Measurements from ENCODE around the gene ZNF362. TPM values are rescaled to one million over a fixed set of nuclear protein-coding genes. Genes with fewer than 3 reads are reported as not detected.

The ZNF362 gene
- total and polyA plus RNA-seq, 4 donors: 2.3 to 6.3 (median 5.4) TPM

DNA sequence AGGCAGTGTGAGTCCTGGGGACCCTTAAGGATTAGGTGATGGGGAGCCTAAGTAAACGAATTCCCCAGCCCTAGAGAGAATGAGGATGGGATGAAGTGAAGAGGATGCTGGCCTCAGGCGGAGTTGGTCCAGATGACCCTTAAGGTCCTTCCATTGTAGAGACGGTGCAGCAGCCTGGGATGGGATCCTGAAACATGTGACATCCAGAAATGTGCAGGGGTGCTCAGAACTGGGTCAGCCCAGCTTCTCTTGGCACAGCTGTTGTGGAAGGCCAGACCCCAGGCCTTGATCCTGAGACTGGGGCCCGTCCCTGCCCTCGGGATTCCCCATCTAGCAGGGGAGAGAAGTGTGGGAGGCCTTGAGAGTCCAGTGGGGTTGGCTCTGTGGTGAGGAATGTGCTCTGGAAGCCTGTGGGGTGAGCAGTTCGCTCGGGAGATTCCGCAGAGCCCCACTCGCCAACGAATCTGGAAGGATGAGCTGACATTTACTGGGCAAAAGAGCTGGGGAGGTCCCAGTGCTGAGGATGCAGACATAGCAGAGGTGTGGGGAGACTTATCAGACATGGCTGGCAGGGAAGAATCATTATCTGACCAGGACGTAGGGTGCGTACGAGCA is 36.5 kb downstream of the ZNF362 start:
- Histone ChIP-seq H3K4me1 (ENCODE audit: control insufficient read depth in 4 of 4, insufficient read depth in 4 of 4, low read length in 3 of 4) (peaks cover 5 to 20% (median 18%) of the 10 kb centered on the region in 4 donors), H3K36me3 (ENCODE audit: control insufficient read depth in 4 of 4, insufficient read depth in 3 of 4, low read depth in 1 of 4, low read length in 3 of 4) (peaks cover 0 to 9% (median 8%) of the 10 kb centered on the region in 4 donors), H3K9me3 (ENCODE audit: control insufficient read depth in 4 of 4, low read length in 3 of 4) (no peaks in the 10 kb centered on the region), H3K4me3 (ENCODE audit: low read depth in 1 of 3, low read length in 3 of 3) (no peak overlapping the region), H3K27me3 (ENCODE audit: control insufficient read depth in 4 of 4, insufficient read depth in 4 of 4, low read length in 3 of 4) (no peaks in the 10 kb centered on the region), H3K27ac (ENCODE audit: low read depth in 1 of 2, low read length in 2 of 2) (no peak overlapping the region), H3K9ac (ENCODE audit: low read depth in 1 of 2, low read length in 2 of 2) (no peak overlapping the region)
- DNase-seq (ENCODE audit: low spot score): no peak
- WGBS: 85% methylated on average over 13 of the region's 13 CpGs
- TF ChIP-seq TAF1 (conservative IDR thresholded peaks at IDR 0.05) (no peak), HNF4G (IDR thresholded peaks at IDR 0.05) (no peak)
- TF ChIP-seq, protein P1, sequence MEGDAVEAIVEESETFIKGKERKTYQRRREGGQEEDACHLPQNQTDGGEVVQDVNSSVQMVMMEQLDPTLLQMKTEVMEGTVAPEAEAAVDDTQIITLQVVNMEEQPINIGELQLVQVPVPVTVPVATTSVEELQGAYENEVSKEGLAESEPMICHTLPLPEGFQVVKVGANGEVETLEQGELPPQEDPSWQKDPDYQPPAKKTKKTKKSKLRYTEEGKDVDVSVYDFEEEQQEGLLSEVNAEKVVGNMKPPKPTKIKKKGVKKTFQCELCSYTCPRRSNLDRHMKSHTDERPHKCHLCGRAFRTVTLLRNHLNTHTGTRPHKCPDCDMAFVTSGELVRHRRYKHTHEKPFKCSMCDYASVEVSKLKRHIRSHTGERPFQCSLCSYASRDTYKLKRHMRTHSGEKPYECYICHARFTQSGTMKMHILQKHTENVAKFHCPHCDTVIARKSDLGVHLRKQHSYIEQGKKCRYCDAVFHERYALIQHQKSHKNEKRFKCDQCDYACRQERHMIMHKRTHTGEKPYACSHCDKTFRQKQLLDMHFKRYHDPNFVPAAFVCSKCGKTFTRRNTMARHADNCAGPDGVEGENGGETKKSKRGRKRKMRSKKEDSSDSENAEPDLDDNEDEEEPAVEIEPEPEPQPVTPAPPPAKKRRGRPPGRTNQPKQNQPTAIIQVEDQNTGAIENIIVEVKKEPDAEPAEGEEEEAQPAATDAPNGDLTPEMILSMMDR (IDR thresholded peaks at IDR 0.05; ENCODE audit: low read depth, low read length, missing input control): no peak

GRCh38 chr1:33294071-33295010 is 38.0 kb downstream of the ZNF362 start:
- no peak overlapping the region for H3K4me3 ChIP-seq (ENCODE audit: low read depth in 1 of 3, low read length in 3 of 3)
- no peaks in the 10 kb centered on the region for H3K9me3 ChIP-seq (ENCODE audit: control insufficient read depth in 4 of 4, low read length in 3 of 4)
- WGBS: 90% methylated on average over 13 of the region's 13 CpGs
- no peaks in the 10 kb centered on the region for H3K27me3 ChIP-seq (ENCODE audit: control insufficient read depth in 4 of 4, insufficient read depth in 4 of 4, low read length in 3 of 4)
- no peak overlapping the region for H3K27ac ChIP-seq (ENCODE audit: low read depth in 1 of 2, low read length in 2 of 2)
- H3K36me3 ChIP-seq (ENCODE audit: control insufficient read depth in 4 of 4, insufficient read depth in 3 of 4, low read depth in 1 of 4, low read length in 3 of 4): peaks cover 0 to 9% (median 7%) of the 10 kb centered on the region in 4 donors
- no peak for TF ChIP-seq FOXA2 (IDR thresholded peaks at IDR 0.05)
- TF ChIP-seq JUND (IDR thresholded peaks at IDR 0.05): no peak
- no peak for TF ChIP-seq ATF3 (IDR thresholded peaks at IDR 0.05)
- no peak for TF ChIP-seq MAX (IDR thresholded peaks at IDR 0.05)
- TF ChIP-seq NR2F2 (IDR thresholded peaks at IDR 0.05): no peak
- no peak for TF ChIP-seq SP1 (IDR thresholded peaks at IDR 0.05)
- TF ChIP-seq RXRA (IDR thresholded peaks at IDR 0.05): no peak
- no peak for TF ChIP-seq HNF4A (conservative IDR thresholded peaks at IDR 0.05)
- TF ChIP-seq FOXA1 (IDR thresholded peaks at IDR 0.05): no peak
- TF ChIP-seq, protein P2, sequence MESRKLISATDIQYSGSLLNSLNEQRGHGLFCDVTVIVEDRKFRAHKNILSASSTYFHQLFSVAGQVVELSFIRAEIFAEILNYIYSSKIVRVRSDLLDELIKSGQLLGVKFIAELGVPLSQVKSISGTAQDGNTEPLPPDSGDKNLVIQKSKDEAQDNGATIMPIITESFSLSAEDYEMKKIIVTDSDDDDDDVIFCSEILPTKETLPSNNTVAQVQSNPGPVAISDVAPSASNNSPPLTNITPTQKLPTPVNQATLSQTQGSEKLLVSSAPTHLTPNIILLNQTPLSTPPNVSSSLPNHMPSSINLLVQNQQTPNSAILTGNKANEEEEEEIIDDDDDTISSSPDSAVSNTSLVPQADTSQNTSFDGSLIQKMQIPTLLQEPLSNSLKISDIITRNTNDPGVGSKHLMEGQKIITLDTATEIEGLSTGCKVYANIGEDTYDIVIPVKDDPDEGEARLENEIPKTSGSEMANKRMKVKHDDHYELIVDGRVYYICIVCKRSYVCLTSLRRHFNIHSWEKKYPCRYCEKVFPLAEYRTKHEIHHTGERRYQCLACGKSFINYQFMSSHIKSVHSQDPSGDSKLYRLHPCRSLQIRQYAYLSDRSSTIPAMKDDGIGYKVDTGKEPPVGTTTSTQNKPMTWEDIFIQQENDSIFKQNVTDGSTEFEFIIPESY (IDR thresholded peaks at IDR 0.05): no peak
- TF ChIP-seq HNF4G (IDR thresholded peaks at IDR 0.05): no peak
- TF ChIP-seq, protein P3, sequence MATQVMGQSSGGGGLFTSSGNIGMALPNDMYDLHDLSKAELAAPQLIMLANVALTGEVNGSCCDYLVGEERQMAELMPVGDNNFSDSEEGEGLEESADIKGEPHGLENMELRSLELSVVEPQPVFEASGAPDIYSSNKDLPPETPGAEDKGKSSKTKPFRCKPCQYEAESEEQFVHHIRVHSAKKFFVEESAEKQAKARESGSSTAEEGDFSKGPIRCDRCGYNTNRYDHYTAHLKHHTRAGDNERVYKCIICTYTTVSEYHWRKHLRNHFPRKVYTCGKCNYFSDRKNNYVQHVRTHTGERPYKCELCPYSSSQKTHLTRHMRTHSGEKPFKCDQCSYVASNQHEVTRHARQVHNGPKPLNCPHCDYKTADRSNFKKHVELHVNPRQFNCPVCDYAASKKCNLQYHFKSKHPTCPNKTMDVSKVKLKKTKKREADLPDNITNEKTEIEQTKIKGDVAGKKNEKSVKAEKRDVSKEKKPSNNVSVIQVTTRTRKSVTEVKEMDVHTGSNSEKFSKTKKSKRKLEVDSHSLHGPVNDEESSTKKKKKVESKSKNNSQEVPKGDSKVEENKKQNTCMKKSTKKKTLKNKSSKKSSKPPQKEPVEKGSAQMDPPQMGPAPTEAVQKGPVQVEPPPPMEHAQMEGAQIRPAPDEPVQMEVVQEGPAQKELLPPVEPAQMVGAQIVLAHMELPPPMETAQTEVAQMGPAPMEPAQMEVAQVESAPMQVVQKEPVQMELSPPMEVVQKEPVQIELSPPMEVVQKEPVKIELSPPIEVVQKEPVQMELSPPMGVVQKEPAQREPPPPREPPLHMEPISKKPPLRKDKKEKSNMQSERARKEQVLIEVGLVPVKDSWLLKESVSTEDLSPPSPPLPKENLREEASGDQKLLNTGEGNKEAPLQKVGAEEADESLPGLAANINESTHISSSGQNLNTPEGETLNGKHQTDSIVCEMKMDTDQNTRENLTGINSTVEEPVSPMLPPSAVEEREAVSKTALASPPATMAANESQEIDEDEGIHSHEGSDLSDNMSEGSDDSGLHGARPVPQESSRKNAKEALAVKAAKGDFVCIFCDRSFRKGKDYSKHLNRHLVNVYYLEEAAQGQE (IDR thresholded peaks at IDR 0.05): no peak
- DNase-seq (ENCODE audit: low spot score): no peak
- H3K4me1 ChIP-seq (ENCODE audit: control insufficient read depth in 4 of 4, insufficient read depth in 4 of 4, low read length in 3 of 4): peaks cover 6 to 26% (median 18%) of the 10 kb centered on the region in 4 donors
- H3K9ac ChIP-seq (ENCODE audit: low read depth in 1 of 2, low read length in 2 of 2): no peak overlapping the region

Measured in liver (tissue), 9 donors.